PC-3 (cell line): ENCODE measurements around the gene TMEM60.

Source experiments
- EZH2 ChIP-seq: fragments of 300-600 bp; sonication (generic); IDR thresholded peaks from one replicate; pipeline ENCODE4 v1.6.1; 2017; ENCODE audit warnings: antibody characterized with exemption, mild to moderate bottlenecking, low read length; ENCODE audit not compliant: unreplicated experiment
- TF ChIP-seq, protein P1 (sequence below): fragments of 300-600 bp; sonication (generic); conservative IDR thresholded peaks from 2 replicates; pipeline ENCODE4 v1.5.1; 2017; ENCODE audit warnings: antibody characterized with exemption, low read depth, mild to moderate bottlenecking, low read length

- TF ChIP-seq, protein P1, sequence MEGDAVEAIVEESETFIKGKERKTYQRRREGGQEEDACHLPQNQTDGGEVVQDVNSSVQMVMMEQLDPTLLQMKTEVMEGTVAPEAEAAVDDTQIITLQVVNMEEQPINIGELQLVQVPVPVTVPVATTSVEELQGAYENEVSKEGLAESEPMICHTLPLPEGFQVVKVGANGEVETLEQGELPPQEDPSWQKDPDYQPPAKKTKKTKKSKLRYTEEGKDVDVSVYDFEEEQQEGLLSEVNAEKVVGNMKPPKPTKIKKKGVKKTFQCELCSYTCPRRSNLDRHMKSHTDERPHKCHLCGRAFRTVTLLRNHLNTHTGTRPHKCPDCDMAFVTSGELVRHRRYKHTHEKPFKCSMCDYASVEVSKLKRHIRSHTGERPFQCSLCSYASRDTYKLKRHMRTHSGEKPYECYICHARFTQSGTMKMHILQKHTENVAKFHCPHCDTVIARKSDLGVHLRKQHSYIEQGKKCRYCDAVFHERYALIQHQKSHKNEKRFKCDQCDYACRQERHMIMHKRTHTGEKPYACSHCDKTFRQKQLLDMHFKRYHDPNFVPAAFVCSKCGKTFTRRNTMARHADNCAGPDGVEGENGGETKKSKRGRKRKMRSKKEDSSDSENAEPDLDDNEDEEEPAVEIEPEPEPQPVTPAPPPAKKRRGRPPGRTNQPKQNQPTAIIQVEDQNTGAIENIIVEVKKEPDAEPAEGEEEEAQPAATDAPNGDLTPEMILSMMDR: no peak
- TF ChIP-seq EZH2: no peak
Observed at GRCh38 chr7:77812290-77812685, 14.1 kb upstream of the TMEM60 start.
